GM20000 (cell line): ENCODE measurements around the gene CDH8.
"Not testable (repeated sequence)": the region's sequence is repeated elsewhere in the genome, so short reads cannot be mapped to it uniquely, and the experiment has no call there.

Source experiments
- DNase-seq: peaks from one replicate; pipeline ENCODE4 v3.0.0; 2012; ENCODE audit warnings: low spot score
- CTCF ChIP-seq: IDR thresholded peaks from 2 replicates; pipeline ENCODE4 v1.5.1; 2012; ENCODE audit warnings: mild to moderate bottlenecking, control low read depth; ENCODE audit errors: extremely low read depth, missing control alignments

CDH8 gene

DNA sequence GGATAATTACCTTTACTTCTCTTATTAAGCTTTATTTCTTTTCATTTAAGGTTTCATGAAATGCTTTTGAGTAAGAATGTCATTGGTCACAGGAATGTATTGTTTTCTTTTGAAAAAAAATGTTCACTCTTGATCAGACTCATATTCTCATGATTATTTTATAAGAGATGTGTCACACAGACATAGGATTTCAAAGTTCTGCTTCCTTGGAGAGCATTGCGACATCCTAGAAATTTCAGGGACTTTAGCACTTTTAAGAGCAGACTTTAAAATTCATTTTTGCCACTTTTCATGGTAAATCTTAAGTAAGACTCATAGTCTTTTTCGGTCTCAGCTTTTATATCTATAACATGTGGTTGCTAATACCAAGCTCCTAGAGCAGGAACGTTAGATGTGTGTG is 314.7 kb downstream of the CDH8 start:
- TF ChIP-seq CTCF: no peak
- DNase-seq: no peak

DNA sequence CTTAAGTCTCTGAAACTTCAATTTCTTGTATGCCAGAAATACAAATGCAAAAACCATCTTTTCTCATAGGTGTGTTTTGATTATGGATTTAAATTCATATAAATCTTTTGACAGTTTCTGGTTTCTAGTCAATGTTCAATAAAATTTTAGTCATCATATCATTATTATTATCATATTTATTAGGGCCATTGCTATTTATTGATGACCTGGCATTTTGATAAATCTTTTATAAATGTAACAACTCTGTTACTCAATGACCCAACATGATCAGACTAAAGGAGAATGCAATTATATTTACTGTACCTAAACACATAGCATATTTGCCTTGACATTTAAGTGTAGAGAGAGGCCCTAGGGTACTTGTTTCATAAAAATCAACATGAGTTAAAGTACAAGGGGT is 320.8 kb downstream of the CDH8 start:
- TF ChIP-seq CTCF: no peak
- no peak for DNase-seq

GRCh38 chr16:61713787-61714186 is 322.5 kb downstream of the CDH8 start:
- no peak for TF ChIP-seq CTCF
- DNase-seq: no peak

- not testable (repeated sequence) for DNase-seq
These were observed 336.6 kb downstream of the CDH8 start for GRCh38 chr16:61699640-61700039.

DNA sequence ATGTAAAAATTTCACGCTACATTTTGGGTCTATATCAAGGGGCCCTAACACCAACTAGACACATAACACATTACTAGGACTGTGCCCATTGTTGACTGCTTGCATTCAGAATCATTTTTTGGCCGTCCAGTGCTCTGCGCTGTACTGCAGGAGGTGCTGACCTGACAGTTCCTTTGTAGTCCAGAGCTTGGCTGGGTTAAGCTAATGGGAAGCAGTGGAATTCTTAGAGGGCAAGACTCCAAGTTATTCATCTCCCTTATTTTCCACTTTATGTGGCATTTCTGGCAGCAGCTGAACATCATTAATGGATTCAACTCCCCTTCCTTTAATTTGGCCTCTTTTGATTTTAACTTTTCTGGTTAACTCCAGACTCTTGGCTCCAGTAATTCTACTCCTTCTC is 351.7 kb downstream of the CDH8 start:
- TF ChIP-seq CTCF: no peak
- DNase-seq: no peak

DNA sequence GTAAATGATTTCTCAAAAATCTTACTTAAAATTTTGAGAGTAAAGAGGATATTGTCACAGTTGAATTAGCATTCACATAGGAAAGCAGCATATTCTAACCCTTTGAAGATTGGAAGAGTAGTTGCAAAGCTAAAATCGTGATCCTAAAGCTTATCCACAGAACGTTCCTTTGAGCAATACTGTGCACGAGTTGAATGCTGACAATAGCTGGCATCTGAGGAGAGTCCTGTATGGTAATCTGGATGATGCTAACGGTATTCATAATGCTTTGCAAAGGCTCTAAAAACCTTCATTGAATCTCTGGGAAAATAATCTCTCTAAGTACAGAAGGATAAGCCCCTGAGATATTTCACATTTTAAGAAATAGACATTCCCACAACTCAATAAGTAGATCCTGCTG is 354.6 kb downstream of the CDH8 start:
- no peak for DNase-seq
- TF ChIP-seq CTCF: no peak

- no peak for DNase-seq
- no peak for TF ChIP-seq CTCF
These were observed 355.1 kb downstream of the CDH8 start for GRCh38 chr16:61681124-61681523.

DNA sequence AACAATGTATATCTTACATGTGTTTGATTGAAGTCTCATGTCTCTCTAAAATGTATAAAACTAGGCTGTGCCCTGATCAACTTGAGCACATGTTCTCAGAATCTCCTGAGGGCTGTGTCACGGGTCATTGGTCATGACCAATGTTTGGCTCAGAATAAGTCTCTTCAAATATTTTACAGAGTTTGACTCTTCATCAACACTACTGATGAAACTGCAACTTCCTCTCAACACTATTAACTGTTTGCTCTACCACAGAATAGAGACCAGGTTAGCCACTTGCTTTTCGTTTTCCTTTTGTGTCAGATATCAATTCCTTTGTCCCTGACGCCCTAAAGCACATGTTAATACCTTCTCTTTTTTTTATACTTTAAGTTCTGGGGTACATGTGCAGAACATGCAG is 358.1 kb downstream of the CDH8 start:
- DNase-seq: no peak
- TF ChIP-seq CTCF: no peak
